GOT3 (cell line): ENCODE results near the gene PARD3B.

Experiments
- DNase-seq: peaks from one replicate; lab custom pipeline; 2025; ENCODE audit warnings: mixed read lengths; lab: John Stamatoyannopoulos, UW

PARD3B gene

GRCh38 chr2:205405752-205406151 lies 860.5 kb downstream of the PARD3B start:
- DNase-seq, result no peak

- DNase-seq, result no peak
These were observed 862.7 kb downstream of the PARD3B start for GRCh38 chr2:205407984-205408383.

- no peak for DNase-seq
These were observed 863.4 kb downstream of the PARD3B start for GRCh38 chr2:205408696-205409095.

- no peak for DNase-seq
These were observed 864.1 kb downstream of the PARD3B start for GRCh38 chr2:205409411-205409810.

- DNase-seq, result no peak
These were observed 866.3 kb downstream of the PARD3B start for GRCh38 chr2:205411558-205411957.

GRCh38 chr2:205424326-205424725 lies 879.1 kb downstream of the PARD3B start:
- DNase-seq, result no peak

GRCh38 chr2:205425102-205425501 lies 879.8 kb downstream of the PARD3B start:
- DNase-seq, result no peak

GRCh38 chr2:205427112-205427511 lies 881.8 kb downstream of the PARD3B start:
- no peak for DNase-seq

GRCh38 chr2:205428811-205429210 lies 883.5 kb downstream of the PARD3B start:
- no peak for DNase-seq

GRCh38 chr2:205435970-205436369 lies 890.7 kb downstream of the PARD3B start:
- no peak for DNase-seq

GRCh38 chr2:205438241-205438640 lies 893.0 kb downstream of the PARD3B start:
- DNase-seq, result no peak

GRCh38 chr2:205439621-205440020 lies 894.3 kb downstream of the PARD3B start:
- DNase-seq, result no peak

GRCh38 chr2:205441524-205441923 lies 896.2 kb downstream of the PARD3B start:
- DNase-seq, result no peak

GRCh38 chr2:205448189-205448588 lies 902.9 kb downstream of the PARD3B start:
- no peak for DNase-seq

GRCh38 chr2:205451901-205452512 lies 906.7 kb downstream of the PARD3B start:
- no peak for DNase-seq

- DNase-seq, result no peak
These were observed 907.9 kb downstream of the PARD3B start for GRCh38 chr2:205453202-205453601.

- DNase-seq, result no peak
These were observed 911.4 kb downstream of the PARD3B start for GRCh38 chr2:205456682-205457081.

- DNase-seq, result no peak
These were observed 914.9 kb downstream of the PARD3B start for GRCh38 chr2:205460217-205460616.

- DNase-seq, result no peak
These were observed 915.9 kb downstream of the PARD3B start for GRCh38 chr2:205461169-205461568.

- DNase-seq, result no peak
These were observed 916.7 kb downstream of the PARD3B start for GRCh38 chr2:205461678-205462665.

GRCh38 chr2:205462681-205463345 lies 917.5 kb downstream of the PARD3B start:
- DNase-seq, result no peak

- no peak for DNase-seq
These were observed 918.3 kb downstream of the PARD3B start for GRCh38 chr2:205463466-205464025.
